ENCODE measurements around the gene PFKM.
"Not testable (repeated sequence)": the region's sequence is repeated elsewhere in the genome, so short reads cannot be mapped to it uniquely, and the experiment has no call there.

Gene PFKM

DNA sequence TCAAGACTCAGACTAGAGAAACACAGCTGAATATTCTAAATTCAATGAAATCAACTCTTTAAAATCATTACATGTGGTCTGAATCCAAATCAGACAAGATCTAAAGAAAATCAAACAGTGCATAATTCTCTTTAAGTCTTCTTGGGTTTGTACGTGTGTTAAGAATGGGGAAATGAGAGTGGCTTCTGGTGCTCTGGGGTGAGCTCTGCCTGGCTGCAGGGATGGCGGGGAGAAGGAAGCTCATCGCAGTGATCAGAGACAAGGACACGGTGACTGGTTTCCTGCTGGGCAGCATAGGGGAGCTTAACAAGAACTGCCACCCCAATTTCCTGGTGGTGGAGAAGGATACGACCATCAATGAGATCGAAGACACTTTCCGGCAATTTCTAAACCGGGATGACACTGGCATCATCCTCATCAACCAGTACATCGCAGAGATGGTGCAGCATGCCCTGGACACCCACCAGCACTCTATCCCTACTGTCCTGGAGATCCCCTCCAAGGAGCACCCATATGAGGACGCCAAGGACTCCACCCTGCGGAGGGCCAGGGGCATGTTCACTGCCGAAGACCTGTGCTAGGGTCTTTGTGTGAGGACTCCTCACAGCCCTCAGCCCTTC lies 34.2 kb upstream of the PFKM start:
- no peak overlapping the region for H3K4me2 ChIP-seq (ENCODE audit: low read length)
- H3K4me1 ChIP-seq (ENCODE audit: control insufficient read depth, insufficient read depth, low read length) = no peaks in the 10 kb centered on the region
- no peaks in the 10 kb centered on the region for H3K9me3 ChIP-seq (replicated peaks; ENCODE audit: low read length)
- H3K36me3 ChIP-seq (ENCODE audit: insufficient read depth, low read length) = peaks cover 33% of the 10 kb centered on the region
- H3K4me3 ChIP-seq (ENCODE audit: low read length) = no peak overlapping the region
- no peak overlapping the region for H3K9ac ChIP-seq (ENCODE audit: low read depth, low read length)
- H3K27me3 ChIP-seq (ENCODE audit: control insufficient read depth, insufficient read depth, low read length) = no peaks in the 10 kb centered on the region

GRCh38 chr12:48086327-48086726 lies 32.8 kb upstream of the PFKM start:
- Histone ChIP-seq H3K27me3 (ENCODE audit: control insufficient read depth, insufficient read depth, low read length) (no peaks in the 10 kb centered on the region), H3K4me1 (ENCODE audit: control insufficient read depth, insufficient read depth, low read length) (no peaks in the 10 kb centered on the region), H3K36me3 (ENCODE audit: insufficient read depth, low read length) (peaks cover 41% of the 10 kb centered on the region), H3K9ac (ENCODE audit: low read depth, low read length) (no peak overlapping the region), H3K4me2 (ENCODE audit: low read length) (no peak overlapping the region), H3K4me3 (ENCODE audit: low read length) (no peak overlapping the region), H3K9me3 (replicated peaks; ENCODE audit: low read length) (no peaks in the 10 kb centered on the region)

GRCh38 chr12:48092611-48093010 lies 26.6 kb upstream of the PFKM start:
- Histone ChIP-seq H3K4me3 (ENCODE audit: low read length) (no peak overlapping the region), H3K9ac (ENCODE audit: low read depth, low read length) (no peak overlapping the region), H3K27me3 (ENCODE audit: control insufficient read depth, insufficient read depth, low read length) (no peaks in the 10 kb centered on the region), H3K4me1 (ENCODE audit: control insufficient read depth, insufficient read depth, low read length) (no peaks in the 10 kb centered on the region), H3K4me2 (ENCODE audit: low read length) (no peak overlapping the region), H3K9me3 (replicated peaks; ENCODE audit: low read length) (no peaks in the 10 kb centered on the region), H3K36me3 (ENCODE audit: insufficient read depth, low read length) (peaks cover 39% of the 10 kb centered on the region)

- Histone ChIP-seq H3K9me3 (replicated peaks; ENCODE audit: low read length) (no peaks in the 10 kb centered on the region), H3K27me3 (ENCODE audit: control insufficient read depth, insufficient read depth, low read length) (no peaks in the 10 kb centered on the region), H3K36me3 (ENCODE audit: insufficient read depth, low read length) (no peaks in the 10 kb centered on the region), H3K4me2 (ENCODE audit: low read length) (peak overlapping the region; percentile 92), H3K4me3 (ENCODE audit: low read length) (peak overlapping the region; percentile 82), H3K9ac (ENCODE audit: low read depth, low read length) (peak overlapping the region; percentile 95), H3K4me1 (ENCODE audit: control insufficient read depth, insufficient read depth, low read length) (peaks cover 16% of the 10 kb centered on the region)
These were observed 14.6 kb upstream of the PFKM start for GRCh38 chr12:48104531-48104930.

- H3K9me3 ChIP-seq (replicated peaks; ENCODE audit: low read length) = no peaks in the 10 kb centered on the region
- H3K4me3 ChIP-seq (ENCODE audit: low read length) = peak overlapping the region; percentile 82
These were observed 13.8 kb upstream of the PFKM start for GRCh38 chr12:48105321-48105866.

GRCh38 chr12:48105867-48106680 lies 13.1 kb upstream of the PFKM start, which contains the start of gene SENP1:
TSS of gene SENP1 (minus strand) at chr12:48106079. CDS start at chr12:48101472, 4,607 bp downstream.
- Histone ChIP-seq H3K9me3 (replicated peaks; ENCODE audit: low read length) (no peaks in the 10 kb centered on the region), H3K36me3 (ENCODE audit: insufficient read depth, low read length) (no peaks in the 10 kb centered on the region), H3K9ac (ENCODE audit: low read depth, low read length) (peak within 1 kb of the TSS; percentile 95), H3K27me3 (ENCODE audit: control insufficient read depth, insufficient read depth, low read length) (no peaks in the 10 kb centered on the region), H3K4me3 (ENCODE audit: low read length) (peak within 1 kb of the TSS; percentile 82), H3K4me1 (ENCODE audit: control insufficient read depth, insufficient read depth, low read length) (peaks cover 16% of the 10 kb centered on the region), H3K4me2 (ENCODE audit: low read length) (peak within 1 kb of the TSS; percentile 92)

More at GRCh38 chr12:48105321-48105866, 13.8 kb upstream of the PFKM start:
- H3K36me3 ChIP-seq (ENCODE audit: insufficient read depth, low read length) = no peaks in the 10 kb centered on the region
- H3K4me1 ChIP-seq (ENCODE audit: control insufficient read depth, insufficient read depth, low read length) = peaks cover 16% of the 10 kb centered on the region
- H3K4me2 ChIP-seq (ENCODE audit: low read length) = peak overlapping the region; percentile 92
- H3K9ac ChIP-seq (ENCODE audit: low read depth, low read length) = peak overlapping the region; percentile 95
- H3K27me3 ChIP-seq (ENCODE audit: control insufficient read depth, insufficient read depth, low read length) = no peaks in the 10 kb centered on the region

DNA sequence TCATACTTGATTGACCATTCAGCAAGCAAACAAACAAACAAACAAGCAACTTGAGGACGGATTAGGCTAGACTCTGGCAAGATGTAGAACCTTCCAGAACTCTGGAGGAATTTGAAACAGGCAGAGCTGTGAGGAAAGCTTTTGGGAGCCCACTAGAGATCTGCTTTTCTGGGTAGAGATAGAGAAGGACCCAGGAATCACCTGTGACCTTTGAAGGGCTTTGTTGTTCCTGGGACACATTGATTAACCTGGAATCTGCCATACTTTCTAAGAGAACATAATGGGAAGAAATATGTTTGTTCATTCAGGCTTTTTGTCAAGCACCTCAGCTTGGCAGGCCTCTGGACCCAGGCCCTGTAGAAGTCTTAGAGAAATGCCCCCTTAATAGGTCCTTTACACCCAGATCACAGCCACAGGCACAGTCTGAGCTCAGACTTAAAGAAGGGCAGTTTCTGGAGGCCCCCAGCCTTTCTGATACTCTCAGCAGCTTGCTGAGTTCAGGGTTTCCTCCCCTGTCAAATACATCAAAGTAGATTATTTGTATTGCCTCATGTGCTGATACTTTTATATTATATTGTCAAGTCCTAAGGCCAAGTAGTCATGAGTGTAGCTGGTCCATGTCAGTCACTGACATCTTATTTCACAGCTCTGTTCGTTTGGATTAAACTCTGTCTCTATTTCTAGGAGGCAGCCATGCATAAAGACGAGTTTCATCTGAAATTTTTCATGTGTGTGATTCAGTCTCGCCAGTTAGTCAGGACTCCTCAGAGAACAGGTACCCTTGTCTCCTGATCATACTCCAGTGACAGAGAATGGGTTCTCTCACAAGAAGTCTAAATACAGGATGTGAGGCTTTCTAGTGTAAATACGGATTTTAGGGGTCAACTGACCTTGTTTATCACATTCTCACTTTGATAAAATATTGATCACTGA lies 12.2 kb upstream of the PFKM start:
- Histone ChIP-seq H3K9ac (ENCODE audit: low read depth, low read length) (peak overlapping the region; percentile 95), H3K36me3 (ENCODE audit: insufficient read depth, low read length) (no peaks in the 10 kb centered on the region), H3K4me2 (ENCODE audit: low read length) (peak overlapping the region; percentile 92), H3K4me1 (ENCODE audit: control insufficient read depth, insufficient read depth, low read length) (peaks cover 16% of the 10 kb centered on the region), H3K4me3 (ENCODE audit: low read length) (peak overlapping the region; percentile 82), H3K9me3 (replicated peaks; ENCODE audit: low read length) (no peaks in the 10 kb centered on the region), H3K27me3 (ENCODE audit: control insufficient read depth, insufficient read depth, low read length) (no peaks in the 10 kb centered on the region)

DNA sequence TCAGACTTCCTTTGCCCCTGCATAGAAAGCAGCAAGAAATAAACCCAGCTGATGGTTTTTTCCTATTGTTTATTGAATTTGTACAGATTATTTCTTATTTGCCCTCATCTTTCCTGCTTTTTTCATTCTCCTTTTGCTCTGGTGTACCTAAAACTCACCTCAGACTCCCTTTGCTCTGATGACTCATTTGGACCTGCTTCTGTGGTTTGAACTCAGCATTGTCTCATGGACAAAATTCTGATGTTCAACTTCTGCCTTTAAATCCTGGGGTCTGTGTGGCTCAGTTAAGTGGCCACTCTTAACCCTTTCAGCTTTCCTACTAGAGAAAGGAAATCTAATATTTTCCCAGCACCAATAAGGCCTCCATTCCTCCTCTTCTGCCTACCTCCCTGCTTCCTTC lies 9.7 kb upstream of the PFKM start:
- Histone ChIP-seq H3K36me3 (ENCODE audit: insufficient read depth, low read length) (no peaks in the 10 kb centered on the region), H3K27me3 (ENCODE audit: control insufficient read depth, insufficient read depth, low read length) (no peaks in the 10 kb centered on the region), H3K9me3 (replicated peaks; ENCODE audit: low read length) (no peaks in the 10 kb centered on the region), H3K4me1 (ENCODE audit: control insufficient read depth, insufficient read depth, low read length) (peaks cover 14% of the 10 kb centered on the region), H3K4me3 (ENCODE audit: low read length) (no peak overlapping the region), H3K9ac (ENCODE audit: low read depth, low read length) (no peak overlapping the region), H3K4me2 (ENCODE audit: low read length) (no peak overlapping the region)

DNA sequence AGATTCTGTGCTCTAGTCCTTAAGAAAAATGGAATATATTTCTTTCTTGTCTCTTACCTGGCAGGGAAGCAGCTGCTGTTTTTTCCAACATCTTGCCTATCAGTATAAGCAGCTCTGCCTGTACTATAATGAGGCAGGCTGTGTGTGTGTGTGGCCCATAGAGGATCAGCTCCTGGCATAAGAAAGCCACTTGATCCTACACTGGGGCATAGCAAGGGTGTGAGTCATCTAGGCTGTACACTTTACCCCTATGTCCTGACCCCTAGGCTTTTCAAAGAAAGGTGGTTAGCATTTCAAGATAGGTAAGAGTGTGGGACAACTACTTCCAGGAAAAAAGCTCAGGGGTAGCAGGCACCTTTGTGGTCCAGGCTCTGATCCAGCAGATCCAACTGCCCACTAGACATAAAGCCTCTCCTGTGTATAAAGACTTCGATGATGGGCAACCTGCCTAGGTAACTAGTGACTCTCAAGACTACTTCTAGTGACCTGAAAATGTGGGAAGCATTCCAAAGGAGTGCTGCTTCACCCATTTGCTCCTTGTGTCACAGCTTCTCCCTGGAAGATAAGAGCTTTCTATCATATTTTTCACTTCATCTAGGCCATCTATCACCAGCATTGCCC lies 8.4 kb upstream of the PFKM start:
- Histone ChIP-seq H3K4me2 (ENCODE audit: low read length) (no peak overlapping the region), H3K4me3 (ENCODE audit: low read length) (no peak overlapping the region), H3K4me1 (ENCODE audit: control insufficient read depth, insufficient read depth, low read length) (peaks cover 10% of the 10 kb centered on the region), H3K9me3 (replicated peaks; ENCODE audit: low read length) (no peaks in the 10 kb centered on the region), H3K27me3 (ENCODE audit: control insufficient read depth, insufficient read depth, low read length) (no peaks in the 10 kb centered on the region), H3K36me3 (ENCODE audit: insufficient read depth, low read length) (no peaks in the 10 kb centered on the region), H3K9ac (ENCODE audit: low read depth, low read length) (no peak overlapping the region)

GRCh38 chr12:48111312-48111693 lies 7.9 kb upstream of the PFKM start:
- H3K4me2 ChIP-seq (ENCODE audit: low read length); H3K9me3 ChIP-seq (replicated peaks; ENCODE audit: low read length); H3K9ac ChIP-seq (ENCODE audit: low read depth, low read length); H3K36me3 ChIP-seq (ENCODE audit: insufficient read depth, low read length); H3K4me1 ChIP-seq (ENCODE audit: control insufficient read depth, insufficient read depth, low read length); H3K27me3 ChIP-seq (ENCODE audit: control insufficient read depth, insufficient read depth, low read length); H3K4me3 ChIP-seq (ENCODE audit: low read length): not testable (repeated sequence)

DNA sequence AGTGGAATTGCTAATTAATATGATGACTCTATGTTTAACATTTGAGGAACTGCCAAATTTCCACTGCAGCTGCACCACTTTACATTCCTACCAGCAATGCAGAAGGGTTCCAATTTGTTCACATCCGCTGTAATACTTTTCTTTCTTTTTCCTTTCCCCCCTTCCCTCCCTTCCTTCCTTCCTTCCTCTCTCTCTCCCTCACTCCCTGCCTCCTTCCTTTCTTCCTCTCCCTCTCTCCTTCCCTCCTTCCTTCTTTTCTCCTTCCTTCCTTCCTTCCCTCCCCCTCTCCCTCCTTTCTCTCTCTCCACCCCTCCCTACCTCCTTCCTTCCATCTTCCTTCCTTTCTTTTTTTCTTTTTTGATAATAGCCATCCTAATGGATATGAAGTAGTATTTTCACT lies 3.2 kb upstream of the PFKM start:
- Histone ChIP-seq H3K9ac (ENCODE audit: low read depth, low read length) (no peak overlapping the region), H3K4me2 (ENCODE audit: low read length) (no peak overlapping the region), H3K27me3 (ENCODE audit: control insufficient read depth, insufficient read depth, low read length) (peaks cover 4% of the 10 kb centered on the region), H3K36me3 (ENCODE audit: insufficient read depth, low read length) (no peaks in the 10 kb centered on the region), H3K9me3 (replicated peaks; ENCODE audit: low read length) (no peaks in the 10 kb centered on the region), H3K4me1 (ENCODE audit: control insufficient read depth, insufficient read depth, low read length) (peaks cover 6% of the 10 kb centered on the region), H3K4me3 (ENCODE audit: low read length) (no peak overlapping the region)

All from skeletal muscle satellite cell (primary cell).